ENCODE data around the gene KCNIP3. TPM values are rescaled to one million over a fixed set of nuclear protein-coding genes. Genes with fewer than 3 reads are reported as not detected.

KCNIP3 gene
- 1.9 TPM for polyA plus RNA-seq (2013, experiment 1 of 2)
- polyA plus RNA-seq (2013, experiment 2 of 2), result 1.3 TPM

DNA sequence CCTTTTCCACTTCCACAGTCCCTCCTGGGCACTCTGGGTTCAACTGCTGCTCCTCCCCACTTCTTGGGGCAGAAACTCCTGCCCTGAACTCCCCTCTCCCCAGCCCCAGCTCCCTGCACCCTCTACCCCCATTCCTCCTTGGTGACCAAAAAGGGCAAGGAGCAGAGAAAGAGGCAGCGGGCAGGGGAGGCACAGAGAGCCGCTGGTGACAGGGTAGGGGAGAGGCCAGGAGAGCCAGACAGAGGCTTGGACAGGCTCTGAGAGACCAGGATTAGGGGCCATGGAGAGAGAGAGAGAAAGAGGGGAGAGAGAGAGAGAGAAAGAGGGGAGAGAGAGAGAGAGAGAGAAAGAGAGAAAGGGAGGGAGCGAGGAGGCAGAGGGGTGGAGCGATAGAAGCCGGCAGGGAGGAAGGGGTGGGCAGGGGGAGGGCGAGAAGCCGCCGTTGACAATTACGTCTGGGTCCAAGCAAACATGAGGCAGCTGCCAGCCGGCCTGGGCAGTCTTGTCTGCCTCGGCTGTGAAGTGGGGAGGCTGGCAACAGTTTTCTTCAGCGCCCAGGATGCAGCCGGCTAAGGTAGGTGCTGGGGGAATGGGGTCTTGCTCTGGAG, at the start of gene KCNIP3:
KCNIP3 (plus strand) TSS at position 468 of the 608 bp plus-strand sequence; CDS start at position 560, 92 bp downstream.
- WGBS, result 22% methylated on average over 13 of the region's 13 CpGs
- Histone ChIP-seq H3K27ac (ENCODE audit: low read depth, low read length) (no peak within 1 kb of the TSS), H3K27me3 (ENCODE audit: insufficient read depth, low read length) (no peaks in the 10 kb centered on the region), H3K36me3 (ENCODE audit: insufficient read depth, low read length) (no peaks in the 10 kb centered on the region), H3K9me3 (ENCODE audit: insufficient read depth, low read depth, low read length) (no peaks in the 10 kb centered on the region), H3K4me3 (ENCODE audit: low read length) (peak within 1 kb of the TSS; percentile 34), H3K4me1 (ENCODE audit: insufficient read depth, low read length) (peaks cover 6% of the 10 kb centered on the region), H3K9ac (ENCODE audit: low read depth, low read length) (no peak within 1 kb of the TSS)

- H3K9me3 ChIP-seq (ENCODE audit: insufficient read depth, low read depth, low read length), result peaks cover 11% of the 10 kb centered on the region
- no peaks in the 10 kb centered on the region for H3K36me3 ChIP-seq (ENCODE audit: insufficient read depth, low read length)
- WGBS, result 84% methylated on average over 2 of the region's 2 CpGs
- no peaks in the 10 kb centered on the region for H3K27me3 ChIP-seq (ENCODE audit: insufficient read depth, low read length)
- H3K4me1 ChIP-seq (ENCODE audit: insufficient read depth, low read length), result no peaks in the 10 kb centered on the region
- no peak overlapping the region for H3K9ac ChIP-seq (ENCODE audit: low read depth, low read length)
- H3K27ac ChIP-seq (ENCODE audit: low read depth, low read length), result no peak overlapping the region
- no peak overlapping the region for H3K4me3 ChIP-seq (ENCODE audit: low read length)
These were observed 38.9 kb upstream of the KCNIP3 start for GRCh38 chr2:95258271-95258670.

- H3K4me1 ChIP-seq (ENCODE audit: insufficient read depth, low read length), result no peaks in the 10 kb centered on the region
These were observed 36.8 kb upstream of the KCNIP3 start for GRCh38 chr2:95260028-95261023.

DNA sequence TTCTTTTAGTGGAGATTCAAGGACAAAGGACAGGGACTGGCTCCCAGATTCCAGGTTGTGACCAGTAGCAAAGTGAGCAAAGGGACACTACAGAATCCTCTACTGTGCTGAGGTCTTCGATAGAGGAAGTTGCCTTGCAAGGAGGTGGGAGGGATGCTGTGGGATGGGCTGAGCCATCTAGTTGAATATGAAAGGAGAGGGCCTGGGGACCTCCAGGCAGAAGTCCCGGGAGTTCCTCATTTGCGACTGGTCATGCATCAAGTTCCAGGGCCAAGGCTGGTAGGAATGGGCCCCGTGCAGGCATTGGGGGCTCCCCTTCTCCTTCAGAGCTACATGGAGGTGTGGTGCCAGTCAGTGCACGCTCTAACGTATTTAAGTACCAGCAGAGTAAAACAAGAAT, 35.5 kb upstream of the KCNIP3 start:
- WGBS, result 56% methylated on average over 4 of the region's 6 CpGs
- no peaks in the 10 kb centered on the region for H3K4me1 ChIP-seq (ENCODE audit: insufficient read depth, low read length)
- no peak overlapping the region for H3K27ac ChIP-seq (ENCODE audit: low read depth, low read length)
- H3K27me3 ChIP-seq (ENCODE audit: insufficient read depth, low read length), result no peaks in the 10 kb centered on the region
- H3K4me3 ChIP-seq (ENCODE audit: low read length), result no peak overlapping the region
- peaks cover 11% of the 10 kb centered on the region for H3K9me3 ChIP-seq (ENCODE audit: insufficient read depth, low read depth, low read length)
- no peaks in the 10 kb centered on the region for H3K36me3 ChIP-seq (ENCODE audit: insufficient read depth, low read length)
- no peak overlapping the region for H3K9ac ChIP-seq (ENCODE audit: low read depth, low read length)

More at GRCh38 chr2:95260028-95261023, 36.8 kb upstream of the KCNIP3 start:
- peaks cover 11% of the 10 kb centered on the region for H3K9me3 ChIP-seq (ENCODE audit: insufficient read depth, low read depth, low read length)
- no peak overlapping the region for H3K4me3 ChIP-seq (ENCODE audit: low read length)
- H3K36me3 ChIP-seq (ENCODE audit: insufficient read depth, low read length), result no peaks in the 10 kb centered on the region
- no peak overlapping the region for H3K27ac ChIP-seq (ENCODE audit: low read depth, low read length)
- no peak overlapping the region for H3K9ac ChIP-seq (ENCODE audit: low read depth, low read length)
- H3K27me3 ChIP-seq (ENCODE audit: insufficient read depth, low read length), result no peaks in the 10 kb centered on the region
- WGBS, result 87% methylated on average over 8 of the region's 8 CpGs

GRCh38 chr2:95262896-95263542, 34.1 kb upstream of the KCNIP3 start:
- WGBS, result 84% methylated on average over 2 of the region's 2 CpGs
- Histone ChIP-seq H3K4me1 (ENCODE audit: insufficient read depth, low read length) (no peaks in the 10 kb centered on the region), H3K36me3 (ENCODE audit: insufficient read depth, low read length) (no peaks in the 10 kb centered on the region), H3K27me3 (ENCODE audit: insufficient read depth, low read length) (no peaks in the 10 kb centered on the region), H3K27ac (ENCODE audit: low read depth, low read length) (no peak overlapping the region), H3K9ac (ENCODE audit: low read depth, low read length) (no peak overlapping the region), H3K9me3 (ENCODE audit: insufficient read depth, low read depth, low read length) (peaks cover 11% of the 10 kb centered on the region), H3K4me3 (ENCODE audit: low read length) (no peak overlapping the region)

DNA sequence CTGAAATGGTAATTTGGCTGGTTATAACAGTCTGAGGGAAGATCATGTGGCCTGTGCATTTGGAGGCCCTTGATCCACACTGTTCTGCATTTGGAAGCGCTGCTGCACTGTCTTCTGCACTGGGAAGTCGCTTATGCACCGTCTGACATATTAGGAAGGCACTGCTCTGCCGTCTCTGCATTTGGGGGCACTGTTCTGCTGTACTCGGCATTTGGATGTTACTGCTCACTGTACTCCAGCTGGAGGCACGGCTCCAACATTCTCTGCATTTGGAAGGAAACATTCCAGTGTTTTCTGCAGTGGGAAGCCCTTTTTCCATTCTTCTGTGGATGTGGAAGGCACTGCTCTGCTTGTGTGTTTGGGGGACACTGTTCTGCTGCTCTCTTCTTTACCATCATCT, 32.5 kb upstream of the KCNIP3 start:
- no peaks in the 10 kb centered on the region for H3K36me3 ChIP-seq (ENCODE audit: insufficient read depth, low read length)
- 76% methylated on average over 6 of the region's 6 CpGs for WGBS

DNA sequence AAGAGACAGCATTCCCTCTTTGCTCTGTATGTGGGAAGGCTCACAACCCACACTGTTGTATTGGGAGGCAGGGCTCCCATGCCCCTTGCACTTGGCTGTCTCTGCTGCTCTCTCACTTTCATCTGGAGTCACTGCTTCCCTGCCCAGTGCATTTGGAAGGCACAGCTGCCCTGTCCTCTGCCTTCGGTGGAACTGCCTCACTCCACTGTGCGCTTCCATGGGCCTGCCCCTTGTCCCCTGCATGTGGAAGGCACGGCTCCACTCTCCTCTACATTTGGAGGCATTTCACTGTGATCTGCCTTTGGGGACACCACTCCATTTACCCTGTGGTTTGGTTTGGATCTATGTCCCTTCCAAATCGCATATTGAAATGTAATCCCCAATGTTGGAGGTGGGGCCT, 32.0 kb upstream of the KCNIP3 start:
- no peak overlapping the region for H3K4me3 ChIP-seq (ENCODE audit: low read length)
- no peaks in the 10 kb centered on the region for H3K4me1 ChIP-seq (ENCODE audit: insufficient read depth, low read length)
- H3K9ac ChIP-seq (ENCODE audit: low read depth, low read length), result no peak overlapping the region
- 89% methylated on average over 4 of the region's 4 CpGs for WGBS
- no peaks in the 10 kb centered on the region for H3K36me3 ChIP-seq (ENCODE audit: insufficient read depth, low read length)
- H3K9me3 ChIP-seq (ENCODE audit: insufficient read depth, low read depth, low read length), result no peaks in the 10 kb centered on the region
- no peak overlapping the region for H3K27ac ChIP-seq (ENCODE audit: low read depth, low read length)
- H3K27me3 ChIP-seq (ENCODE audit: insufficient read depth, low read length), result no peaks in the 10 kb centered on the region

More for the DNA sequence above, 32.5 kb upstream of the KCNIP3 start:
- H3K27ac ChIP-seq (ENCODE audit: low read depth, low read length), result no peak overlapping the region
- H3K27me3 ChIP-seq (ENCODE audit: insufficient read depth, low read length), result no peaks in the 10 kb centered on the region
- H3K9ac ChIP-seq (ENCODE audit: low read depth, low read length), result no peak overlapping the region
- no peaks in the 10 kb centered on the region for H3K9me3 ChIP-seq (ENCODE audit: insufficient read depth, low read depth, low read length)
- no peaks in the 10 kb centered on the region for H3K4me1 ChIP-seq (ENCODE audit: insufficient read depth, low read length)
- H3K4me3 ChIP-seq (ENCODE audit: low read length), result no peak overlapping the region

DNA sequence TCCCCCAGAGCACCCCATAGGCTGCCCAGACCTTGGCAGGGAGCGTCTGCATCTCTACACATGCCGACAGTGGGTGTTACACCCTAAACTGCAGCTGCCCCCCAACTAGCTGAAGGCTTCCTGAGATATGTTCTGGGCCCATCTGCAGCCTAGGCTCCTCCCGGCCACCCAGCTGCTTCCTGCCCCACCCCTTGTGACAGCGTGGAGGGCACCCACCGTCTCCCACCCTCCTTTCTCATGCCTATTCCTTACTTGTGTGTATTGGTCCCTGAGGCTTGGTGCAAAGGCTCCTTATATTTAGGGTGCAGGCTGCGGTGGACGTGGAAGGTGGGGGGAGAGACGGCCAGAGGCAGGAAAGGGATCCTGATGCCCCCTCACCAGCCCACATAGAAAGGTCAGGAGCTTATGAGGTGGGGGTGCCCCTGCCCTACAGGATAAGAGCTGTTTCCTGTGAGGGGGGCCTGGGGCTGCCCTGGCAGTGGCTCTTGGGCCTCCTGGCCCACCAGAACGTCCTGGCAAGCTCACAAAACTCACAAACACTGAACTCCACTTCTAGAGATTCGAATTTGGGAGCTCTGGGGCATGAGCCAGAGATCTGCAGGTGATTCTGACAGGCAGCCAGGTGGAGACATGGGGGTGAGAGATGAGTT, 30.2 kb upstream of the KCNIP3 start:
- no peak overlapping the region for H3K27ac ChIP-seq (ENCODE audit: low read depth, low read length)
- no peaks in the 10 kb centered on the region for H3K4me1 ChIP-seq (ENCODE audit: insufficient read depth, low read length)
- H3K27me3 ChIP-seq (ENCODE audit: insufficient read depth, low read length), result no peaks in the 10 kb centered on the region
- 78% methylated on average over 9 of the region's 10 CpGs for WGBS
- no peaks in the 10 kb centered on the region for H3K9me3 ChIP-seq (ENCODE audit: insufficient read depth, low read depth, low read length)
- H3K36me3 ChIP-seq (ENCODE audit: insufficient read depth, low read length), result no peaks in the 10 kb centered on the region
- no peak overlapping the region for H3K9ac ChIP-seq (ENCODE audit: low read depth, low read length)
- no peak overlapping the region for H3K4me3 ChIP-seq (ENCODE audit: low read length)

DNA sequence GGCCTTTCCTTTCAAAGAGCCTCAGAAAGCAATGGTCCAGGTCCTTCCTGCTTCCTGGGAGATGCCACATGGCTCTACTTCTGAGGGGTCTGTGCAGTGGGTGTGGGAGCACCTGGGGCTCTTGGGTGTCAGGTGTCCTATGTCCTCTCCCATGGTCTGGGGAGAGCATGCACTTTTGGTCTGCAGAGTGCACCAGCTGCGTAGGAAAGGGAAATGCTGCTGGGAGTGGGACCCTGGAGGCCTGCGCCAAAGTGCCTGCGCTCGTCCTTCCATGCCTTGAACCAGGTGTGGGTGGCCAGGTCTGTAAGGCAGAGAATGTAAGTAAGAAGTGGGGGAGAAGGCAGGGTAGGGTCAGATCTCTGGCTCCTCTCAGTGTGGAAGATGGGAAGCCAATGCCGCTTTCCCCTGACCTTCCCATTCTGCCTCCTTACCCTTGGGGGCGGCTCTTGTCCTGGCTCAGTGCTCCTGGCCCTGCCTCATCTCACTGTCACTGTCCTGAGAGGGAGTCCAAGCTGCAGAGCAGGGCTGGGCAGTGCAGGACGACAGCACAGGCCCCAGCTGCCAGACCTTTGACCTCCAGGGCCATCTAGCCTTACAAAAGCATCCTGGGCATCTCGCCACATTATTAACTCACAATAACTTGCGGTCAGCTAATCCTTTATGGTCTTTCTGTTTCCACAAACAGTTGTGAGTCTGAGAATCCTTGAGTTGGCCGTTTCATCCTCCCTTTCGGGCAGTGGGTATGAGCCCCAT, 29.5 kb upstream of the KCNIP3 start:
- no peaks in the 10 kb centered on the region for H3K4me1 ChIP-seq (ENCODE audit: insufficient read depth, low read length)
- no peaks in the 10 kb centered on the region for H3K36me3 ChIP-seq (ENCODE audit: insufficient read depth, low read length)
- H3K27me3 ChIP-seq (ENCODE audit: insufficient read depth, low read length), result no peaks in the 10 kb centered on the region
- no peaks in the 10 kb centered on the region for H3K9me3 ChIP-seq (ENCODE audit: insufficient read depth, low read depth, low read length)
- no peak overlapping the region for H3K9ac ChIP-seq (ENCODE audit: low read depth, low read length)
- WGBS, result 90% methylated on average over 11 of the region's 11 CpGs
- H3K27ac ChIP-seq (ENCODE audit: low read depth, low read length), result no peak overlapping the region
- no peak overlapping the region for H3K4me3 ChIP-seq (ENCODE audit: low read length)

GRCh38 chr2:95268211-95269035, 28.7 kb upstream of the KCNIP3 start:
- Histone ChIP-seq H3K27ac (ENCODE audit: low read depth, low read length) (no peak overlapping the region), H3K9ac (ENCODE audit: low read depth, low read length) (no peak overlapping the region), H3K36me3 (ENCODE audit: insufficient read depth, low read length) (no peaks in the 10 kb centered on the region), H3K27me3 (ENCODE audit: insufficient read depth, low read length) (no peaks in the 10 kb centered on the region), H3K9me3 (ENCODE audit: insufficient read depth, low read depth, low read length) (no peaks in the 10 kb centered on the region), H3K4me3 (ENCODE audit: low read length) (no peak overlapping the region), H3K4me1 (ENCODE audit: insufficient read depth, low read length) (no peaks in the 10 kb centered on the region)
- WGBS, result 90% methylated on average over 13 of the region's 13 CpGs
